Measurements from ENCODE around the gene THSD4.

- TF ChIP-seq CTCF (IDR thresholded peaks at IDR 0.05) (no peak), POLR2AphosphoS5 (IDR thresholded peaks at IDR 0.05) (no peak)
Observed at GRCh38 chr15:71698742-71699141, 583.5 kb downstream of the THSD4 start.

Measured in suprapubic skin (tissue), 3 donors.